GM21737 (cell line): Measurements from ENCODE around the gene SP6.

ENCODE experiments used
- ATAC-seq: cut with Tn5 transposase; IDR thresholded peaks from one replicate; pipeline ENCODE4 v1.9.1; 2021; ENCODE audit warnings: mild to moderate bottlenecking, moderate library complexity; ENCODE audit not compliant: unreplicated experiment

The SP6 gene

GRCh38 chr17:47850692-47851573 is at the start of gene SP6:
Gene SP6, minus strand, starts transcription at chr17:47851163. Its CDS starts 2,734 bp downstream, at chr17:47848429.
- no peak for ATAC-seq

GRCh38 chr17:47899643-47900042 is 48.7 kb upstream of the SP6 start:
- ATAC-seq, result no peak

GRCh38 chr17:47898241-47898640 is 47.3 kb upstream of the SP6 start:
- no peak for ATAC-seq

GRCh38 chr17:47897561-47897960 is 46.6 kb upstream of the SP6 start:
- ATAC-seq, result no peak

GRCh38 chr17:47896672-47897490 is 45.9 kb upstream of the SP6 start:
- ATAC-seq, result no peak

- ATAC-seq, result peak; percentile 83
Observed at GRCh38 chr17:47895856-47896671, 45.1 kb upstream of the SP6 start, which contains the start of gene SP2. Gene SP2, plus strand, starts transcription at chr17:47896236. Its CDS starts 51 bp downstream, at chr17:47896287.

GRCh38 chr17:47895347-47895855 is 44.4 kb upstream of the SP6 start:
- no peak for ATAC-seq

- ATAC-seq, result no peak
Observed at GRCh38 chr17:47894498-47895346, 43.8 kb upstream of the SP6 start.

GRCh38 chr17:47891545-47892088 is 40.7 kb upstream of the SP6 start:
- no peak for ATAC-seq

- ATAC-seq, result no peak
Observed at GRCh38 chr17:47889734-47890529, 39.0 kb upstream of the SP6 start.

GRCh38 chr17:47888293-47888692 is 37.3 kb upstream of the SP6 start:
- no peak for ATAC-seq

- ATAC-seq, result no peak
Observed at GRCh38 chr17:47884905-47885730, 34.2 kb upstream of the SP6 start.

- ATAC-seq, result no peak
Observed at GRCh38 chr17:47884427-47884740, 33.4 kb upstream of the SP6 start.

- no peak for ATAC-seq
Observed at GRCh38 chr17:47883589-47884426, 32.8 kb upstream of the SP6 start.

GRCh38 chr17:47882695-47883588 is 32.0 kb upstream of the SP6 start:
- no peak for ATAC-seq

- no peak for ATAC-seq
Observed at GRCh38 chr17:47882247-47882646, 31.3 kb upstream of the SP6 start.
